NCI-H1105 treated with DMSO at 0.1 percent for 48 hours (cell line): ENCODE data around the gene BNIP3.
A peak's percentile ranks its signal among the peaks of the same experiment; 100 is the strongest.

Experiments used
- DNase-seq: peaks from one replicate; lab custom pipeline; 2025; lab: John Stamatoyannopoulos, UW

The BNIP3 gene, protein sequence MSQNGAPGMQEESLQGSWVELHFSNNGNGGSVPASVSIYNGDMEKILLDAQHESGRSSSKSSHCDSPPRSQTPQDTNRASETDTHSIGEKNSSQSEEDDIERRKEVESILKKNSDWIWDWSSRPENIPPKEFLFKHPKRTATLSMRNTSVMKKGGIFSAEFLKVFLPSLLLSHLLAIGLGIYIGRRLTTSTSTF

DNA sequence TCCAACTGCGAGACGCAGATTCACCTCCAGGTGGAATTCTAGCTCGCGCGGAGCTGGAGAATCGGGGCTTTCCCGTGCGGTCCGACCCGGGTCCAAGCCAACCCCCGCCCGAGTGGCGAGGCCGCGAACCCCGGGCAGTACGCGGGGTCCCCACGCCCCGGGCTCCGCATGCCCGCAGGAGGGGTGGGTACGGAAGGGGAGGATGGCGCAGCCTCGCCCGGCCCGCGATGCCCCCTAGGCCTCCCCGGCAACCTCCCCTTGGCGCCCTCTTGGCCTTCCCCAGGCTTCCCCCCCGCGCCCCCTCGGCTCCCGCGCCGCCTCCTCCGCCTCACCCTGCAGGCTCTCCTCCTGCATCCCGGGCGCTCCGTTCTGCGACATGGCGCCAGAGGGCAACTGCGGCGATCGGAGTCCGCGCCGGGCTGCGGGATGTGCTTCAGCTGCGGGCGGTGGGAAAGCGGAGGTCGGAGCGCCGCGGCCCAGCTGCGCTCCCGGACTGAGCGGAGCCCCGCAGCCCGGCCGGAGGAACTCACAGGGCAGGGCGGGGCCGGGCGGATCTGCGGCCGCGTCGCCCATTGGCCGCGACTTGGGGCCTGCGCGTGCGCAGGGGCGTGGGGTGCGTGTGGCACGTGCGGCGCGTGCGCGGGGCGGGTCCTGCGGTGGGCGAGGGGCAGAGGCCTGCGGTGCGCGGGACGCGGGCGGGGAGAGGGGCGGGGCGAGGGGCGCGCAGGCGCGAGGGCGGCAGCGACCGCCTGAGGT, at the start of gene BNIP3:
BNIP3 (minus strand) TSS at position 495 of the 756 bp plus-strand sequence; CDS start at position 378, 117 bp downstream.
- DNase-seq = peak; percentile 73

DNA sequence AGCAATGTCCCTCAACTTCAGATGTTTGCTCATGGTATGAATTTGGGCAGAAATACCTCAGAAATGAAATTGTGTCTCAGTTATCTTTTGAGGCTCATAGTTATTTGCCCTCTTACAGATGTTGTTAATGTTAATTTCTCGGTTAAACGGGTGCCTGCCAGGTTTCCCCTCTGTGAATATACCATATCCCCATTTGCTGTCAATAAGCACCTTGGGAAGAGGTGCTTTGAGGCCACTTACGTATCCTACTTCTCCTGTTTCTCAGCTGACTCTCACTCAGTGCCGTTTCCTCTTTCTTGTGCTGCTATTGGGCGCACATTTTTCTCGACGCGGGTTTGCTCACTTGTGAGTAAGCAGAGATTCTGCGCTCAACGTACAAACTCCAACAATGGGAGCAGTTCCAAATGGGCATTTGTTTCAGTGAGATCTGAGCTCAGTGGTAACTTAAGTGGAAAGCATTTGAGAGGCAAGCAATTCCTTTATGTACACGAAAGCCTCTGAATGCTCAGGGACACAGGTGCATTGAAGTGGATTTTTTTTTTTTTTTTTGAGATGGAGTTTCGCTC, 49.3 kb upstream of the BNIP3 start:
- DNase-seq = peak; percentile 48

DNA sequence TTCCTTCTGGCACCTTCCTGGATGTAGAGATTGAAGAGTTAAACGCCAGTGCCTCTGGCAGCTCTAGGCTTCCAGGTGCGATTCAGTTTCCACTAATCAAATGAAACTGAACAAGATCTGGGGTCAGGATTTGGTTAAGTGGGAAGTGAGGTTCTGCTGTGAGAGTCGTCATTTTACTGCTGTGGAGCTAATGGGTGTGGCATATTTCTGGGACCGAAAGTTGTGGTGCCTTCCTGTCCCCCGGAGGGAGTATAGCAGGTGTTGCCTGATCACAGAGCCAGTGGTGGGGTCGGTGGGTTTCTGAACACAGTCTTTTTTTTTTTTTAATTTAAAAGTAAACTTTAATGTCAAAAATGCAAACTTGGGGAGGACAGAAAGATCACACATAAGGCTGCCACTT, 47.0 kb upstream of the BNIP3 start:
- DNase-seq = no peak

DNA sequence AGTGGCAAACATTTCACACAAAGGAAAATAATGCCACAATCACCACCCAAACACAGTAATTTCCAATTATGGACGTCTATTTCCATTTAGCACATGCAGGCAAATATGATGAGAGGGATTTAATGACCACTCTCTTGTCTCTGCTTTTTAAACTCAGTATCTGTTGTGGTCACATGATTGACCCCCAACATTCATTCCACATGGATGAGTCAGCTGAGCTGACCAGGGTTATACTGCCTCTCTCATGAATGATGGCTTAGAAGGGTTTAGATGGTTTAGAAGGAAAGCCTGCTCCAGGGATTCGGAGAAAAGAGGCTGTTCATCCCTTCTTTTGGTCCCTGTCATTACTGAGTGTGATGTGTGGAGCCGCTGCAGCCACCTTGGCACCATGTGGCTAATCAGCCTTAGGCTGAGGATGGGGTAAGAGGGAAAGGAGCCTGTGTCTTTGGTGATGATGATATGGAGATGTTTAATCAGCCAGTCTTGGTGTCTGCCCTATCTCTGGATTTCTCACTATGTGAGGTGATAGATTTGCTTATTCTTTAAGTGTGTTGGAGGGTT, 45.8 kb upstream of the BNIP3 start:
- DNase-seq = no peak

DNA sequence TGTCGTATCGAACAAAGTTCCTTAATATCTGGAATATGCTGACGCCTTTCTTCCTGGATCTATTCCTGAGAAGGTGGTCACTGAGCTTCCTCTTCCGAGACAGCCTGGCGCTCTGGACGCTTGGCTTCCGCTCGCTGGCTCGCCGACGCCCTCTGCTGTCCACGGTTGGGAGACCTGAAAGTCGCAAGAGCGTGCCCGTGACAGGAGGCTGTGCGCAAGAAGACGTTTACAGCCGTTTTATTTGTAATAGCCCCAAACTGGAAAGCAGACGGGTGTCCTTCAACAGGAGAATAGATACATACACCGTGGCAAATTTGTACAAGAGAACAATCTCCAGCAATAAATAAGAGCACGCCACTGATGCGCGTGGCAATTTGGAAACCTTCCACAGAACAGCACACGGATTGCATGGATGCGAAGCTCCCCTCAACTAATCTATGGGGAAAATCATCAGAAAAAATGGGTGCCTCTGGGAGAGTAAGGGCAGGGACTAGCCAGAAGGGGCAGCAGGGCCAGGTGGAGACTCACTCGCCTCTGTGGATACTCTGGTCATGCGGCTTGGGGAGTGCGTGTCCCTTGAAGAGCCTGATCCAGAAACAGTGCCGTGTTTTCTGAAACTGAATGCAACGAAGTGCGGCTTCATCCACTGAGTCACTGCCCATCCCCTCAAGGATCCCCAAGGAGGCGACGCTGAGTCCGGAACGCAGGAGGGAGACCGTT, 41.5 kb upstream of the BNIP3 start:
- DNase-seq = no peak

DNA sequence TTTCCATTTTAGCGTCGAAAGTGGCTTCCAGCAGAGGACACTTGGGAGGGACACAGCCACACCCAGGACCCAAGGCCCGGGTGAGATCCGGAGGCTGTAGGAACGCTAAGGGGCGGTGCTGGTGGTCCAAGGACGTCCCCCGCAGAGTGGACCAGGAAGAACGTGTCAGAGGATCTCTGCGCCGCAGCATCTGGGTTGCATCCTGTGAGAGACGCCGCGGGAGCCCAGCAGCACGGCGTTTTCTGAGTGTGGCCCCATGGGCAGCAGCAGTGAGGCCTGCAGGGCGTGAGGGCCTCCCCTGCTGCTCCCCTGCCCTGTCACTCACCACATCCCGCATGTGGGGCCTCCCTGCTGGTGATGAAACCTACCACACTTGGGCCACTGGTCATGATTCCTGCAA, 40.5 kb upstream of the BNIP3 start:
- no peak for DNase-seq

DNA sequence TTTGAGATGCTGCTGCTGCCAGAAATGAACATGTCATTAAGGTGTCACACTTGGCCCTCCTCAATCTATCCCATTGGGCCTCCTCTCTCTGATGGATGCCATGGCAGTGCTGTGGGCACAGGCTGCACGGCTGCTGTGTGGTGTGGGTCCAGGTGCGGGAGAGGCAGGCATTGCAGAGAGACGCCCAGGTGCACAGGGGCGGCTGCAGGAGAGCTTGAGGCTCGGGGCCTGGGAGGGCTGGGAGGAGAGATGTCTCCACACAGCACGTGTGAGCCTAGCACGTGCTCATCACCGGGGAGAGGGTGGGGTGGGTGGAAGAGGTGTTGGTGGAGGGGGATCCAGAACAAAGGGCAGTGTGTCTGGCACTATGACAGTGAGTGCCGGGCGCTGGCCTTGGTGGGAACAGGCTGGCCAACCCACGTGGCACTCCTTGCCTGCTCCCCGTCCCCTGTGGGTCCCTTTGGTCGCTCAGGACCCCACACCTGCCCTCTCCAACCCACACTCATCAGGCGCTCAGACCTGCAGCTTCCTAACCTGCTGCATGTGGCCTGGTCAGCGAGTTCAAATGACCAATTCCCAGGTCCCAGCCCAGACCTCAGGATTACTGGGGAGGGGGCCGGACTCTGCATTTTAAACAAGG, 39.9 kb upstream of the BNIP3 start:
- DNase-seq = no peak

DNA sequence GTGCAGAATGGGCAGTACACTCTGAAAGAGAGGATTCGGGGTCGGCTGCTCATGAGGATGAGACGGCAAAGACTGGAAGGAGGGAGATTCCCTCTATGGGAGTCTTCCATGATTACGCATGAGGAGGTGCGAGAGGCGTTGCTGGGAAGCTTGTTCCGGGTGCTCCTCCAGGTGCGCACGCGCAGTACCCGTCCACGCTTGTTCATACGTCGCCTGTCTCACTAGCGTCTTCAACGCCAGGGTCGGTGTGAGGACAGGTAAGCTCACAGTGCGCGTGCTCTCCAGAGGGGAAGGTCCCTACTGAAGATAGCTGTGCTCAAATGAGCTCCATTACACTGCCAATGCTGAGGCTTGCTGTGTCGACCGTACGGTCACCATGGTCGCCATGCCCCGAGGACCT, 39.3 kb upstream of the BNIP3 start:
- DNase-seq = no peak

DNA sequence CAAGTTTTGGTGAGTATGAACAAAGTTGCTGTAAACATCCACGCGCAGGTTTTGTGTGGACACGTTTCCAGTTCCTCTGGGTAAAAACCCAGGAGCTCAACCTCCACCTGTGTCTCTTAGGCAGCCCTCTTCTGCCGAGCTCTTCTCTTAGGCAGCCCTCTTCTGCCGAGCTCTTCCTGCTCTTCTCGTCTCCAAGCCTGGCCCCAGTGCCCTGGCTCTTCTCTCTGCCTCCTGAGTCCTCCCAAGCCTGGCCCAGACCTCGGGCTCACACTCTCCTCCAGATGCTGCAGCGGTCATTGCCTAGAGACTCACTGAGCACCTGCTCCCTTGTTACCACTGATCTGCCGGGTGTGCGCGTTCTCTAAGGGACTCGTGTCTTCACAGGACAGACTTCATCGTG, 38.7 kb upstream of the BNIP3 start:
- no peak for DNase-seq

DNA sequence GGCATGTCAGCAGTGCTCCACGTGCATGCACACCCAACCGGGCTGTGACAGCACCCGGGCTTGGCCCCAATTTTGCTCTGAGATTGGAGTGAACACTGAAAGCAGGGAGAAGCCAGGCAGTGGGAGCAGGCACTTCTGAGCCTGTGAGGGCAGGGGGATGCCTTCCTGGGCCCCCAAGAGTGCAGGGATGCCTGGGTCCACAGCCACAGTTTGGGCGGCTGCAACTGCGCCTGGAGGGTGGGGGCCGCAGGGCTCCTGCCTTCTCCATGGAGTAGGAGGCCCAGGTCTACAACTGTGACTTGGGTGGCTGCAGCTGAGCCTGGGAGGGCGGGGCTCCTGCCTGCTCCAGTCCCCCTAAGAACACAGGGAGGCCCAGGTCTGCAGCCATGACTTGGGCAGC, 37.6 kb upstream of the BNIP3 start:
- DNase-seq = no peak

DNA sequence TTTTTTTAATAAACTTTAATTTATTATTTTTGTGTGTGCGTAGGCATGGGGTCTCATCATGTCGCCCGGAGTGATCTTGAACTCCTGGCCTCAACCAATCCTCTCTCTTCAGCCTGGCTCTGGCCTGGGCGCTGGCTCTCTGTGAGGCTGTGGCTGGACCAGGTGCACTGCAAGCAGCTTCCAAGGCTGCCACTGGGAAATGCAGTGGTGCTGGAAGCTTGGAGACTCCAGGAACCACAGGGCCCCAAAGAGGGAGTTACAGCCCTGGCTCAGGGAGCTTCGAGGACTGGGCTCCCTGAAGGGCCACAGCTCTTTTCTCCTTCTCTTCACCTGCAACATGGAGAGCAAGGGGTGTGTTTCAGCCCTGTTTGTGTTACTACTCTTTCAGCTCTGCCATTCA, 36.7 kb upstream of the BNIP3 start:
- no peak for DNase-seq

DNA sequence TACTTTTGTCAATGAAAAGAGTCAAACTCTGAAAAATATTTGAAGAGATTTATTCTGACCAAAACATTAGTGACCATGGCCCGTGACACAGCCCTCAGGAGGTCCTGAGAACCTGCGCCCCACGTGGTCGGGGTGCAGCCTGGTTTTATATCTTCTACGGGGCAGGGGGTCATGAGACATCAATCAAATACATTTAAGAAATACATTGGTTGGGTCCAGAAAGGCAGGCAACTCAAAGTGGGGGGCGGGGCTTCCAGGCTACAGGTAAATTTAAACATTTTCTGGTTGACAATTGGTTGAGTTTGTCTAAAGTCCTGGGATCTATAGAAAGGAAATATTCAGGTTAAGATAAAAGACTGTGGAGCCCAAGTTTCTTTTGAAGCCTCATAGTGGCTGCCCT, 34.8 kb upstream of the BNIP3 start:
- no peak for DNase-seq

DNA sequence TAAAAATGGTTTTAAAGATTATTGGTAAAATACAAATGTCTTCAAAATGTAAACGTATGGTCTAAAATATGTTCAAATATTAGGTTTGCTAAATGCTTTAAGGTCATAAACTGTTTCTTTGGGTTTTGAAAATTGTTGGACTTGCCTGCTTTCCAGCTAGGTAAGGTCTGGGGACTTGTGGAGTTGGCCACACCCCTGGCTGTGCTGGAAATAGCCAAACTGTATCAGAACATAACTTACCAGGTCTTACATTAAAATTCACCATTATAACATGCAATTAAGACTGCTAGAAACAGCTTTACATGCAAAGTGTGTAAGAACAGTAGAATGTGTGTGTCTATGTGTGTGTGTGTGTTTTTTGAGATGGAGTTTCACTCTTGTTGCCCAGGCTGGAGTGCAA, 29.7 kb upstream of the BNIP3 start:
- DNase-seq = no peak

DNA sequence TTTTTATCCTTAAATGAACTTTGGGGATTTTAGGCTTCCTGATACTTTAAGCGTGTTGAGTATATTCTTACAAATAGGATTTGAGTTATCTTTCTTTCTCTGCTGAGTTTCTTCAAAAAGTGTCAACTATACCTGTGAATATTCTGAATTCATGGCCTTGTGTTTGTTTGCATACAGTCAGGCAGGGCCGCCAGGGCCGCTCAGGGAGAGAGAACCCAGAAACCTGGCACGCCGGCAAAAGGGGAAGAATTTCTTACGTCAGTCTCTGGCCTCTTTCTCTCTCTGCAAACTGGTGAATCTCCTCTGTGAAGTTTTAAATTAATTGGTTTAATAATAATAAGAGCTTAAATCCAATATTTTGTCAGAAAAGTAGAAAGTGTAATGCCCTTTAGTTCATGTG, 29.3 kb upstream of the BNIP3 start:
- DNase-seq = no peak

DNA sequence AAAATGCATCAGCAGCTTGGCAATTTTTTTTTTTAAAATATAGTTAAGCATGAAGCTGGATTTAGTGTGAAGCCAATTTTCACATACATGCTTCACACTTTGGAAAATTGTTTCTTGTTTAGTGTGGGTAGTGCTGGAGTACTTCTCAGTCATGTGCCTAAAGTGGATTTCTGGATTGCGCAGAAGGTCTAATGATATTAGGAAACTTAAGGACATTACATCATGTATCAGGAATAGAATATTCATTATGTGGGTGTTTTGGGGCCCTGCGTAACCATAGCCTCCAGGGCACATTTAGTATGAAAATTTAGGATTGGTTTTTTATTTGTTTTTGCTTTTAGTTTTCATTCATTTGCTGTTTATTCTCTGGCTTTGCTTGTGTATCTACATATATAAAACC, 28.8 kb upstream of the BNIP3 start:
- DNase-seq = no peak

DNA sequence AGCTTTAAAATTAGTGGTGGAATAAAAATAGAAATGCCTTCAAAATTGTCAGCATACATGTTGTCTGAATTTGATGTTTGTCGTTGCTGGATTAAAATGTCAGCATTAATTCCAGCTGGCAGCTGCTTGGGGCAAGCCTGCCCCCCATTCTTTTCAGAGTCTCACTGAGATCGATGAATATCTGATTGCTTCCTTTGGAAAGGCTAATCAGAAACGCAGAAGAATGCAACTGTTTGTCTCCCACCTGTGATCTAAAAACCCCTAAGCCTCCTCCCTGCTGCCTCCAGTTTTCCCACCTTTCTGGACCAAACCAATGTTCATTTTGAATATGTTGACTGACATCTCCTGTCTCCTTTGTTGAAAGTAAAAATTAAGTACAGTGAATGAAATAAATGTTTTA, 27.9 kb upstream of the BNIP3 start:
- DNase-seq = no peak

DNA sequence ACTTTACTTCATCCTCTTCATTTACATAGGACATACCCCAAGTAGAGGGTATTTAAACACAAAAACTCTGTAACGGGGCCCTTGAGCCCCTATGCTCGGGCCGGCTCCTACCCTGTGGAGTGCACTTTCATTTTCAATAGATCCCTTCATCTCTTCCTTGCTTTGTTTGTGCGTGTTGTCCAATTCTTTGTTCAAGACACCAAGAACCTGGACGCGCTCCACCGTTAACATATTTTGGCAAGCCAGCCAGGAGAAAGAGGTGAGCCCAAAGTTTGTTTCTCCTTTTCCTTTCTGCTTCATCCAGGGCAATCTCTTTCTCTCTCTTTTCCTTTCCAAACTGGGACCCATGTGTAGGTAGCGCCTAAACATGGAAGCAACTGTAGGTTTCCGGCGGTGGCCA, 26.0 kb upstream of the BNIP3 start:
- DNase-seq = no peak

DNA sequence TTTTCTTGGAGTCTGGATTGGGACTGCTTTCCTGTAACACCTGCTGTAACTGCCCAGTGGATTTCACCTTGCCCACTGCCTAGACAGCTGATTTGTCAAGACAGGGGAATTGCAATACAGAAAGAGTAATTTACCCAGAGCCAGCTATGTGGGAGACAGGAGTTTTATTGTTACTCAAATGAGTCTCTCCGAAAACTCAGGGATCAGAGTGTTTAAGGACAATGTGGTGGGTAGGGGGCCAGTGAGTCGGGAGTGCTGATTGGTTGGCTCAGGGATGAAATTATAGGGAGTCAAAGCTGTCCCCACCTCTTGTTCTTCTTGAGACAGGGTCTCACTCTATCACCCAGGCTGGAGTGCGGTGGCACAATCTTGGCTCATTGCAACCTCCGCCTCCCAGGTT, 25.2 kb upstream of the BNIP3 start:
- no peak for DNase-seq

DNA sequence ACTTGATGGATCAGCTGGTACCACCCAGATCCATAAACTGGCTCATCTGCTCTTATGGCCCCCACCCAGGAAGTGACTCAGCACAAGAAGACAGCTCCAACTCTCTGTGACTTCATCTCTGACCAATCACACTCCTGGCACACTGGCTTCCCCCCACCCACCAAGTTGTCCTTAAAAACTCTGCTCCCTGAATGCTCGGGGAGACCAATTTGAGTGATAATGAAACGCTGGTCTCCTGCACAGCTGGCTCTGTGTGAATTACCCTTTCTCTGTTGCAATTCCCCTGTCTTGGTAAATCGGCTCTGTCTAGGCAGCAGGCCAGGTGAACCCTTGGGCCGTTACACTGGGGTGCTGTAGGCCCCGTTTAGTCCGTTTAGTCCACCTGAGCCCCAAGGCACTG, 23.4 kb upstream of the BNIP3 start:
- DNase-seq = no peak

DNA sequence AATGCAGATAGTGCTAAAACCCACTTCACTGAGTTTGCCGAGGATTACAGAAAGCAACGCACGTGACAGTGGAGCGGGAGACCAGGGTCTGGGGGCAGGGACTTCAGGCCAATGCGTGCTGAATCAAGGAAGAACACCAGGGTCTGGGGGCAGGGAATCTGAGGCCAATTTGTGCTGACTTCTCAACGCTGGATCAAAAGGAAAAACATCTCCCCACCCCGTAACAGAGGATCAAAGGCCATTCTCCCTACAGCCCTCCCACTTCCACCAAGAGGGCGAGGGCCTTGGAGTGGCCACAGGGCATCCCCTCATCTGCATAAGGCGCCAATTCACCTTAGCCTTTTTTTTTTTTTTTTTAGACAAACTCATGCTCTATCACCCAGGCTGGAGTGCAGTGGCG, 22.3 kb upstream of the BNIP3 start:
- no peak for DNase-seq

DNA sequence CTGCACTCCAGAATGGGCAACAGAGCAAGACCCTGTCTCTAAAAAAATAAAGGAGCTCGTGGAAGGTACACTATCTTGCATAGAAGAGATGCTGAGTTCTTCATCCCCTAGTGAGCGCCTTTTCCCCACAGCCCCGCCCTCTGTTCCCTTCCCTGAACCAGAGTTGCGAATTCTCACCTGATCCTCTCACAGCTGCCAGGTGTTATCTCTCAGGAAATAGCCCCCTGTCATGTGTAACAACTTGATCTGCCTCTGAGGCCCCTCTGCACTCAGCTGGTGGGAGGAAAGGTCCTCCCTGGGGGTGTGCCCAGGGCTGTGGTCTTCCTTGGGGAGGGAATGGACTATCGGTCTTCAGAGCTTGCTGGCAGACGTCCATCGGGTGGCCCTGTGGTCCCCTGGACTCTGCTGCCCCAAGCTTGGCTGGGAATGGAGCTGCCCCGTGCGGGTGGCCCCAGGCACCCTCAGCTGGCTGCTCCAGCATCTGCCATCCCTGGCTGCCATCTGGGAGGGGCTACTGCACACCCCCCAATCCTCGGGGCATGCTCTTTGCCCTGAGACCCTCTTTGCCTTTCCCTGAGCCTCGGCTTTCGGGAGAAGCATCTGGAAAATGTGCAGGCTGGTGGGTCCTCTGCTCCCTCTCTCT, 21.7 kb upstream of the BNIP3 start:
- no peak for DNase-seq

DNA sequence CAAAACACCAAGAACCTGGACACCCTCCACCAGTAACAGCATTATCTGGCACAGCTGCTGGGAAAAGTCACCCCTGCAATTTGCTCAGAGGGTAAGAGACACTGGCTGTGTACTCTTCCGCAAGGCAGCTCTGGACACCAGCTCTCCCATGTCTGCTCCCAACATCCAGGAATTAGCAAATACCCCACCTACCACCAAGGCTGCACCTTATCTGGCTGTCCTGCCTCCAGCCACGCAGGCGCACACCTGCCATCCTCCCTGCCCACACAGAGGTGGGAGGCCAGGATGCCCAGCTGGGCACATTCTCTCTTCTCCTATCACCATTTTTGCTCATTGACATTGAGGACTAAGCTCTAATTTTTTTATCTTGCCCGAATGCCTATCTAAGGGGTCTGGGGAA, 20.3 kb upstream of the BNIP3 start:
- no peak for DNase-seq
